Choroid plexus epithelial cell (primary cell): Measurements from ENCODE around the gene SLC6A11.

Source experiments
- DNase-seq: peaks from one replicate; pipeline ENCODE4 v3.0.0-alpha.2; 2010; ENCODE audit warnings: low read depth
- H3K4me3 ChIP-seq: 2 replicates; pipeline ENCODE4 v1.5.1; 2011; ENCODE audit warnings: low read depth, mild to moderate bottlenecking, control low read depth, low read length, moderate library complexity
- CTCF ChIP-seq: conservative IDR thresholded peaks from 2 replicates; pipeline ENCODE4 v1.5.1; 2011; ENCODE audit warnings: low read depth, mild to moderate bottlenecking, control low read depth, inconsistent platforms, low read length, moderate library complexity

The SLC6A11 gene

GRCh38 chr3:10917176-10917575 is 101.1 kb downstream of the SLC6A11 start:
- no peak overlapping the region for H3K4me3 ChIP-seq
- TF ChIP-seq CTCF = no peak
- DNase-seq = peak; percentile 9

GRCh38 chr3:10918011-10918410 is 102.0 kb downstream of the SLC6A11 start:
- DNase-seq = no peak
- no peak for TF ChIP-seq CTCF
- H3K4me3 ChIP-seq = no peak overlapping the region

GRCh38 chr3:10919636-10920035 is 103.6 kb downstream of the SLC6A11 start:
- TF ChIP-seq CTCF = no peak
- DNase-seq = no peak

GRCh38 chr3:10925436-10926255 is 109.6 kb downstream of the SLC6A11 start:
- DNase-seq = no peak
- H3K4me3 ChIP-seq = no peak overlapping the region
- no peak for TF ChIP-seq CTCF

More at GRCh38 chr3:10919636-10920035, 103.6 kb downstream of the SLC6A11 start:
- no peak overlapping the region for H3K4me3 ChIP-seq

GRCh38 chr3:10926256-10926810 is 110.3 kb downstream of the SLC6A11 start:
- no peak for TF ChIP-seq CTCF

GRCh38 chr3:10926811-10927521 is 110.9 kb downstream of the SLC6A11 start:
- no peak overlapping the region for H3K4me3 ChIP-seq
- no peak for TF ChIP-seq CTCF
- no peak for DNase-seq

More at GRCh38 chr3:10926256-10926810, 110.3 kb downstream of the SLC6A11 start:
- no peak overlapping the region for H3K4me3 ChIP-seq
- no peak for DNase-seq
